ENCODE results near the gene CREB3. TPM values are rescaled to one million over a fixed set of nuclear protein-coding genes. Genes with fewer than 3 reads are reported as not detected.

The CREB3 gene
- total RNA-seq, 1 experiment from 2014 or later, result 34.8 TPM

DNA sequence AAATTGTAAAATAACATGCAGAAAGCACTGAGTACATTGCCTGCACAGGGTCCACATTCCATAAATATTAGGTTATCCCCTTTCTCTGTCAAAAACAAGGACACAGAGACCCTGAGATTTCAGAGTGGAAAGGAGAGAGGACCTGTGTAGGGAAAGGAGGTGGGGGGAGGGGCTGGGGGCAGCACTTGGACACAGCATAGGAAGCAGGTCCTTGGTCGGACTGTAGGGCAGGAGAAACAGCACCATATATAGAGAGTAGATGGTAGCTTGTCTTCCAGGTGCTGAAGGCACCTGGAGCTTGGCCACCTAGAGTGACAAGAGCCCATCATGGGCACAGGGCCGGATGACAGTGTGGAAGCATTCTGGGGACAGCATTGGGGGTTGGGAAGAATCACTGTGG is 45.2 kb upstream of the CREB3 start:
- ATAC-seq (no peak), DNase-seq (no peak)
- Histone ChIP-seq H3K36me3 (ENCODE audit: low read depth, low read length) (no peaks in the 10 kb centered on the region), H3K9me2 (replicated peaks; ENCODE audit: low read length) (no peaks in the 10 kb centered on the region), H3K27me3 (ENCODE audit: low read length) (no peaks in the 10 kb centered on the region), H3F3A (ENCODE audit: low read length, unreplicated experiment) (no peaks in the 10 kb centered on the region), H3K9me3 (ENCODE audit: low read length) (no peaks in the 10 kb centered on the region), H3K79me2 (ENCODE audit: low read length) (no peaks in the 10 kb centered on the region), H3K4me1 (ENCODE audit: insufficient read depth, low read length) (peaks cover 32% of the 10 kb centered on the region), H2AFZ (ENCODE audit: low read length) (no peak overlapping the region), H3K9ac (ENCODE audit: low read length) (no peak overlapping the region), H3K4me3 (ENCODE audit: low read length) (no peak overlapping the region), H3K4me2 (ENCODE audit: low read length) (no peak overlapping the region), H3K27ac (ENCODE audit: low read length) (no peak overlapping the region), H4K20me1 (ENCODE audit: low read length) (no peaks in the 10 kb centered on the region)
- no peak for TF ChIP-seq EZH2 (IDR thresholded peaks at IDR 0.05; ENCODE audit: low read length, unreplicated experiment)
- no peak for TF ChIP-seq EZH2phosphoT487 (IDR thresholded peaks at IDR 0.05; ENCODE audit: borderline replicate concordance, low read length)
- no peak for TF ChIP-seq CTCF (conservative IDR thresholded peaks at IDR 0.05; ENCODE audit: low read depth, low read length)
- intact Hi-C loops (cut with micrococcal nuclease), result no loop called here
- POLR2A ChIA-PET (ENCODE audit: unreplicated experiment), result no interaction called here
- CTCF ChIA-PET, result no interaction called here
- no TSS peak for BruUV-seq (replicated peaks)

- H3K27ac ChIP-seq (ENCODE audit: low read length), result peak overlapping the region; percentile 87
- H3K27me3 ChIP-seq (ENCODE audit: low read length), result no peaks in the 10 kb centered on the region
- H3K36me3 ChIP-seq (ENCODE audit: low read depth, low read length), result no peaks in the 10 kb centered on the region
- intact Hi-C loops (cut with micrococcal nuclease), result no loop called here
- peaks cover 32% of the 10 kb centered on the region for H3K4me1 ChIP-seq (ENCODE audit: insufficient read depth, low read length)
- H4K20me1 ChIP-seq (ENCODE audit: low read length), result no peaks in the 10 kb centered on the region
- H3K9me2 ChIP-seq (replicated peaks; ENCODE audit: low read length), result no peaks in the 10 kb centered on the region
- H2AFZ ChIP-seq (ENCODE audit: low read length), result no peak overlapping the region
- ChIA-PET CTCF (no interaction called here), POLR2A (ENCODE audit: unreplicated experiment) (no interaction called here)
- DNase-seq, result no peak
- no peaks in the 10 kb centered on the region for H3K9me3 ChIP-seq (ENCODE audit: low read length)
- peak overlapping the region; percentile 35; the same call in 1 of the 2 replicates for H3K4me3 ChIP-seq (ENCODE audit: low read length)
- no peaks in the 10 kb centered on the region for H3K79me2 ChIP-seq (ENCODE audit: low read length)
- no peaks in the 10 kb centered on the region for H3F3A ChIP-seq (ENCODE audit: low read length, unreplicated experiment)
- H3K4me2 ChIP-seq (ENCODE audit: low read length), result peak overlapping the region; percentile 88
- BruUV-seq (replicated peaks), result no TSS peak
- no peak for ATAC-seq
- H3K9ac ChIP-seq (ENCODE audit: low read length), result no peak overlapping the region
- TF ChIP-seq EZH2 (IDR thresholded peaks at IDR 0.05; ENCODE audit: low read length, unreplicated experiment) (no peak), EZH2phosphoT487 (IDR thresholded peaks at IDR 0.05; ENCODE audit: borderline replicate concordance, low read length) (no peak), CTCF (conservative IDR thresholded peaks at IDR 0.05; ENCODE audit: low read depth, low read length) (no peak)
These were observed 44.4 kb upstream of the CREB3 start for GRCh38 chr9:35687972-35688557.
